HG02970 (cell line): ENCODE results near the gene SPECC1L.
"Not testable (repeated sequence)": the region's sequence is repeated elsewhere in the genome, so short reads cannot be mapped to it uniquely, and the experiment has no call there.

Experiments
- ATAC-seq: cut with Tn5 transposase; IDR thresholded peaks from one replicate; pipeline ENCODE4 v1.9.1; 2021; ENCODE audit warnings: mild to moderate bottlenecking, moderate library complexity, moderate number of reproducible peaks; ENCODE audit not compliant: unreplicated experiment, low FRiP score

Gene SPECC1L

GRCh38 chr22:24270556-24271385 is at the start of gene SPECC1L:
SPECC1L (plus strand) TSS chr22:24270831; CDS start chr22:24302232, 31,401 bp downstream.
- peak; percentile 89 for ATAC-seq

GRCh38 chr22:24224468-24224867 is 46.2 kb upstream of the SPECC1L start:
- ATAC-seq, result no peak

- no peak for ATAC-seq
Observed at GRCh38 chr22:24225044-24225601, 45.5 kb upstream of the SPECC1L start.

GRCh38 chr22:24225951-24226350 is 44.7 kb upstream of the SPECC1L start:
- ATAC-seq, result no peak

GRCh38 chr22:24230911-24231656 is 39.5 kb upstream of the SPECC1L start:
- no peak for ATAC-seq

- ATAC-seq, result no peak
Observed at GRCh38 chr22:24231706-24232105, 38.9 kb upstream of the SPECC1L start.

GRCh38 chr22:24232124-24232523 is 38.5 kb upstream of the SPECC1L start:
- no peak for ATAC-seq

GRCh38 chr22:24232725-24233124 is 37.9 kb upstream of the SPECC1L start:
- no peak for ATAC-seq

GRCh38 chr22:24233235-24233634 is 37.4 kb upstream of the SPECC1L start:
- no peak for ATAC-seq

- no peak for ATAC-seq
Observed at GRCh38 chr22:24233816-24234215, 36.8 kb upstream of the SPECC1L start.

GRCh38 chr22:24235315-24235714 is 35.3 kb upstream of the SPECC1L start:
- ATAC-seq, result no peak

GRCh38 chr22:24236656-24237055 is 34.0 kb upstream of the SPECC1L start:
- ATAC-seq, result no peak

- not testable (repeated sequence) for ATAC-seq
Observed at GRCh38 chr22:24238101-24238694, 32.4 kb upstream of the SPECC1L start.

- ATAC-seq, result no peak
Observed at GRCh38 chr22:24240381-24240780, 30.2 kb upstream of the SPECC1L start.

GRCh38 chr22:24240985-24241692 is 29.5 kb upstream of the SPECC1L start:
- not testable (repeated sequence) for ATAC-seq

- ATAC-seq, result not testable (repeated sequence)
Observed at GRCh38 chr22:24243417-24243816, 27.2 kb upstream of the SPECC1L start.

- no peak for ATAC-seq
Observed at GRCh38 chr22:24244144-24244787, 26.4 kb upstream of the SPECC1L start.

- ATAC-seq, result not testable (repeated sequence)
Observed at GRCh38 chr22:24245030-24245431, 25.6 kb upstream of the SPECC1L start, which contains the start of gene GGT5. GGT5 (minus strand) TSS chr22:24245082; CDS start chr22:24244725, 357 bp downstream.
